ENCODE measurements around the gene NPHP4. TPM values are rescaled to one million over a fixed set of nuclear protein-coding genes. Genes with fewer than 3 reads are reported as not detected.

Gene NPHP4
- total RNA-seq, 1 experiment from 2014 or later, result 16.8 TPM

GRCh38 chr1:5961601-5962000 lies 30.6 kb downstream of the NPHP4 start:
- peaks cover 7% of the 10 kb centered on the region; the same call in 1 of the 2 replicates for H3K4me1 Mint-ChIP-seq
- H3K4me3 Mint-ChIP-seq, result no peak overlapping the region
- no peak for TF ChIP-seq GTF2I (CRISPR knock-in tag; conservative IDR thresholded peaks at IDR 0.05)
- no peak for TF ChIP-seq ZNF423 (CRISPR knock-in tag; IDR thresholded peaks at IDR 0.05)
- TF ChIP-seq ESRRA (CRISPR knock-in tag; IDR thresholded peaks at IDR 0.05; ENCODE audit: borderline replicate concordance), result no peak
- TF ChIP-seq ZNF121 (CRISPR knock-in tag; IDR thresholded peaks at IDR 0.05), result no peak
- TF ChIP-seq ZNF281 (CRISPR knock-in tag; IDR thresholded peaks at IDR 0.05), result no peak
- TF ChIP-seq, protein P1, sequence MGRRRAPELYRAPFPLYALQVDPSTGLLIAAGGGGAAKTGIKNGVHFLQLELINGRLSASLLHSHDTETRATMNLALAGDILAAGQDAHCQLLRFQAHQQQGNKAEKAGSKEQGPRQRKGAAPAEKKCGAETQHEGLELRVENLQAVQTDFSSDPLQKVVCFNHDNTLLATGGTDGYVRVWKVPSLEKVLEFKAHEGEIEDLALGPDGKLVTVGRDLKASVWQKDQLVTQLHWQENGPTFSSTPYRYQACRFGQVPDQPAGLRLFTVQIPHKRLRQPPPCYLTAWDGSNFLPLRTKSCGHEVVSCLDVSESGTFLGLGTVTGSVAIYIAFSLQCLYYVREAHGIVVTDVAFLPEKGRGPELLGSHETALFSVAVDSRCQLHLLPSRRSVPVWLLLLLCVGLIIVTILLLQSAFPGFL (CRISPR knock-in tag; IDR thresholded peaks at IDR 0.05; ENCODE audit: borderline replicate concordance), result no peak
- TF ChIP-seq, protein P2, sequence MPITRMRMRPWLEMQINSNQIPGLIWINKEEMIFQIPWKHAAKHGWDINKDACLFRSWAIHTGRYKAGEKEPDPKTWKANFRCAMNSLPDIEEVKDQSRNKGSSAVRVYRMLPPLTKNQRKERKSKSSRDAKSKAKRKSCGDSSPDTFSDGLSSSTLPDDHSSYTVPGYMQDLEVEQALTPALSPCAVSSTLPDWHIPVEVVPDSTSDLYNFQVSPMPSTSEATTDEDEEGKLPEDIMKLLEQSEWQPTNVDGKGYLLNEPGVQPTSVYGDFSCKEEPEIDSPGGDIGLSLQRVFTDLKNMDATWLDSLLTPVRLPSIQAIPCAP (CRISPR knock-in tag; IDR thresholded peaks at IDR 0.05), result no peak
- TF ChIP-seq ELF4 (CRISPR knock-in tag; IDR thresholded peaks at IDR 0.05; ENCODE audit: low read depth), result no peak
- TF ChIP-seq, protein P3, sequence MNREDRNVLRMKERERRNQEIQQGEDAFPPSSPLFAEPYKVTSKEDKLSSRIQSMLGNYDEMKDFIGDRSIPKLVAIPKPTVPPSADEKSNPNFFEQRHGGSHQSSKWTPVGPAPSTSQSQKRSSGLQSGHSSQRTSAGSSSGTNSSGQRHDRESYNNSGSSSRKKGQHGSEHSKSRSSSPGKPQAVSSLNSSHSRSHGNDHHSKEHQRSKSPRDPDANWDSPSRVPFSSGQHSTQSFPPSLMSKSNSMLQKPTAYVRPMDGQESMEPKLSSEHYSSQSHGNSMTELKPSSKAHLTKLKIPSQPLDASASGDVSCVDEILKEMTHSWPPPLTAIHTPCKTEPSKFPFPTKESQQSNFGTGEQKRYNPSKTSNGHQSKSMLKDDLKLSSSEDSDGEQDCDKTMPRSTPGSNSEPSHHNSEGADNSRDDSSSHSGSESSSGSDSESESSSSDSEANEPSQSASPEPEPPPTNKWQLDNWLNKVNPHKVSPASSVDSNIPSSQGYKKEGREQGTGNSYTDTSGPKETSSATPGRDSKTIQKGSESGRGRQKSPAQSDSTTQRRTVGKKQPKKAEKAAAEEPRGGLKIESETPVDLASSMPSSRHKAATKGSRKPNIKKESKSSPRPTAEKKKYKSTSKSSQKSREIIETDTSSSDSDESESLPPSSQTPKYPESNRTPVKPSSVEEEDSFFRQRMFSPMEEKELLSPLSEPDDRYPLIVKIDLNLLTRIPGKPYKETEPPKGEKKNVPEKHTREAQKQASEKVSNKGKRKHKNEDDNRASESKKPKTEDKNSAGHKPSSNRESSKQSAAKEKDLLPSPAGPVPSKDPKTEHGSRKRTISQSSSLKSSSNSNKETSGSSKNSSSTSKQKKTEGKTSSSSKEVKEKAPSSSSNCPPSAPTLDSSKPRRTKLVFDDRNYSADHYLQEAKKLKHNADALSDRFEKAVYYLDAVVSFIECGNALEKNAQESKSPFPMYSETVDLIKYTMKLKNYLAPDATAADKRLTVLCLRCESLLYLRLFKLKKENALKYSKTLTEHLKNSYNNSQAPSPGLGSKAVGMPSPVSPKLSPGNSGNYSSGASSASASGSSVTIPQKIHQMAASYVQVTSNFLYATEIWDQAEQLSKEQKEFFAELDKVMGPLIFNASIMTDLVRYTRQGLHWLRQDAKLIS (CRISPR knock-in tag; IDR thresholded peaks at IDR 0.05; ENCODE audit: borderline replicate concordance), result no peak
- TF ChIP-seq TEAD1 (CRISPR knock-in tag; IDR thresholded peaks at IDR 0.05), result no peak
- no peak for TF ChIP-seq ZNF671 (CRISPR knock-in tag; IDR thresholded peaks at IDR 0.05)
- no peak for TF ChIP-seq GRHL2 (CRISPR knock-in tag; IDR thresholded peaks at IDR 0.05; ENCODE audit: insufficient replicate concordance, severe bottlenecking)
- TF ChIP-seq NR3C1 (CRISPR knock-in tag; conservative IDR thresholded peaks at IDR 0.05; ENCODE audit: low read depth), result no peak
- no peak for TF ChIP-seq SMAD3 (CRISPR knock-in tag; IDR thresholded peaks at IDR 0.05; ENCODE audit: borderline replicate concordance)
- TF ChIP-seq, protein P4, sequence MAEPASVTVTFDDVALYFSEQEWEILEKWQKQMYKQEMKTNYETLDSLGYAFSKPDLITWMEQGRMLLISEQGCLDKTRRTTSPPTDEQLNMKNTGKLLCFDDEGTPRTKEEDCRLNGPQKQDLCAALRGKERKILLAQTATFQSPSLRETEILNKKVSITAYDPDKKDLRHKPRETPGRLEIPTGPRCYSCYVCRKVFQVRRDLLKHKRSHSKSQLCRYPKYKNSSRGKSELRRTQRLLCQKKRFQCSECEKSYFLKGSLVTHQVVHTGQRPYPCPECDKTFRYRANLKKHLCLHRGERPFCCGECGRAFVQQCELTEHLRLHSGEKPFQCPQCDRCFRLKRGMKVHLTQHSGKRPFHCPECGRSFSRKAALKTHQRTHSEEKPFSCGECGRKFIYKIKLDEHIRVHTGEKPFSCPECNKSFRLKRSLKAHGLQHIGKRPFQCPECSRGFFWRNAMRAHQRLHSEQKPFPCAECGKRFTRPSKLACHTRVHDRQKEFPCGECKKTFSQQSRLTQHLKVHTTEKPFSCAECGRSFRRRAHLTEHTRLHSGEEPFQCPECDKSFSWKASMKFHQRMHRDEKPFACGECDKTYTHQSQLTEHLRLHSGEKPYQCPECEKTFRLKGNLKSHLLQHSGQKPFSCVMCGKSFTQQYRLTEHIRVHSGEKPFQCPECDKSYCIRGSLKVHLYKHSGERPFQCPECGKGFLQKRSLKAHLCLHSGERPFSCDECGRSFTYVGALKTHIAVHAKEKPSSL (CRISPR knock-in tag; conservative IDR thresholded peaks at IDR 0.05), result no peak
- H3K9me3 Mint-ChIP-seq, result no peaks in the 10 kb centered on the region
- no peaks in the 10 kb centered on the region for H3K27me3 Mint-ChIP-seq (ENCODE audit: low read depth)
- CTCF ChIA-PET, result interaction anchor here (1.3 kb wide), 1 partner anchor 13 kb away, joined by 4 read pairs; no protein-coding TSS in a partner anchor
- no peak for ATAC-seq
- peaks cover 15% of the 10 kb centered on the region for H3K36me3 Mint-ChIP-seq
- POLR2A ChIA-PET, result no interaction called here
- H3K27ac Mint-ChIP-seq, result peak overlapping the region; percentile 70; the same call in 1 of the 2 replicates
- no peak for DNase-seq (ENCODE audit: low spot score)
